ENCODE data around the gene GPR158.

GPR158 gene

DNA sequence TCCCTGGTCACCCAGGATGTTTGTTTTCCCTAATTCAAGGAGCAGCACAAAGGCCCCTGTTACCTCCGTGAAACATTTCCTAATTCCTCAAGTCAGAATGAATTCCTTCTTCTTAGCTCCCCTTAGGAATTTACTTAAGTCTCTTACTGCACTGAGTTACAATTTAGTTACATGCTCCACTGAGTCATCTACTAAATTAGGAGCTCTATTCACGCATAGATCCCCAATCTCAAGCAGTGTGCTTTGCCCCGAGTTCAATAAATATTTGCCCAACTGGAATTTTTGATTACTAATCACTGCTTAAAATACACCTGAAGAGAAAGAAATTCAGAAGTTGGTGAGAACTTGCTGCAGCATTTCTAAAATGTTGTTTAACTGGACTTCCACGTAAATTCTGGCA is 429.8 kb downstream of the GPR158 start:
- no peak for DNase-seq

DNA sequence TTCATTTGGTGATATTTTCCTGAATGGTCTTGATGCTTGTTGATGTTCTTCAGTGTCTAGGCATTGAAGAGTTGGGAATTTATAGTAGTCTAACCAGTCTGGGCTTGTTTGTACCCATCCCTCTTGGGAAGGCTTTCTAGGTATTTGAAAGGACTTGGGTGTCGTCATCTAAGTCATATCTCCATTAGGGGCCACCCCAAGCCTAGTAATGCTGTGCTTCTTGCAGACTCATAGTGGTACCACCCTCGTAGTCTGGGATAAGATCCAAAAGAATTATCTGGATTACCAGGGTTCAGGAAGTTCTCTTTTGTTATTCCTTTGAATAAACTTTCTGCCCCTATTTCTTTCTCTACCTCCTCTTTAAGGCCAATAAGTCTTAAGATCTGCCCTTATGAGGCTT is 439.9 kb downstream of the GPR158 start:
- no peak for DNase-seq

DNA sequence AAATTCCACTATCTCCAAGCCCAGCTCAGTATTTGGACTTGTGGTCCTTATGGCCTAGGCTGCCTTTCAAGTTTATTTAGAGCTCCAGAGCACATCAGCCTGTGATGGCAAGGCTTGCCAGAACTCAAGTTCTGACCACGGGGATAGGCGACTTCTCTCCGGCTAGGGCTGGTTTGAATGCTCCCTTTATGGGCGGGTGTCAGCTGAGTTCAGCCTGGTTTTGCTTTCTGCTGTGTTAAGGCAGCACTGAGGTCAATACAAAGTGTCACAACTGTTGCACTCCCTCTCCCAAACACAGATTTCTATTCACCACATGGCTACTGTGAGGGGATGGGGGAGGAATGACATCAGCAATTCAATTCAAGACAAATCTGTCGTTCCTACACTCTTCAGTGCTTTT is 441.1 kb downstream of the GPR158 start:
- no peak for DNase-seq

DNA sequence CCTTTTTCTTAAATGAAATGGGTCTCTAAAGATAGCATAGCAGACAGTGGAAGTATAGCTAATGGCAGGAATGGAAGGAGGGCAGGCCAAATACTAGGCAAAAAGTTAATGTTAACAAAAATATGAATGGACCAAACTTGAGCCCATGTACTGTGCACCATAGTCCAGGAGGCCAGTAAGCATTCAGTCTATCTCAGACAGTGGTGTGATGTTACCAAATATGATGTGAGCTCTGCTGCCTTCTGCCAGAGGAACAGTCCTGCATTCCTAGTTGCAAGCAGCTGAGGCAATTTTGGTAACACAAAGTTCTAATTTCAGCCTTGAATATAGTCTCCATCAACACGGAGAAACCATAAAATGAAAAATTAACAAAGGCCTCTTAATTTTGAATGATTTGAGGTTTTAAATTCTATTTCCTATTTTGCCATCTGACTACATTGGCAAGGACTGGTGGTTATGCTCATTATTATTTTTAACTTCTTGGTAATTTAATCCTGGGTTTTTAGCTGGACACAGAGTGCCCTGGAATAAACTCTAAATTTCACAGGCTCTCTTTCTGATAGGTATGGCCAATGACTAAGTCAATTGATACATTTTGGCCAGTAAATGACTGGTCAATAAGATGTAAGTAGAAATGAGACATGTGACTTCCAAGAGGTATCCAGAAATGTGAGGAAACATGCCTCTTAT is 442.2 kb downstream of the GPR158 start:
- no peak for DNase-seq

DNA sequence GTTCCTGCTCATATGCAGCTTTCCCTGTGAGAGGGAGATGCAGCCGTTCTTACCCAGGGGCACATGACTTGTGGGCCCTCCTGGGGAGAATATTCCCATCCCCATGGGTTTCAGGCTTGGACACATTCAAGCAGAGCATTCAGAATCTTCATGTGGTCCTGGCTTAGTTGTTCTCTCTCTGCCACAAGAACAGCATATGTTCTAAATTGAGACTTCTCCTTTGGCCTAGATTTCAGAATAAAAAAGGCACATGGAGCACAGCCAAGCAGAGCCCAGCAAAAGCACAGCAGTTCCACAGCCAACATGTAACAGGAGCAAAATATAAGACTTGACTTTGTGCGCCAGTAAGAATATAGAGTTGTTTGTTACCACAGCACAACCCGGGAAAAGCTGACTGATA is 452.8 kb downstream of the GPR158 start:
- DNase-seq: no peak

DNA sequence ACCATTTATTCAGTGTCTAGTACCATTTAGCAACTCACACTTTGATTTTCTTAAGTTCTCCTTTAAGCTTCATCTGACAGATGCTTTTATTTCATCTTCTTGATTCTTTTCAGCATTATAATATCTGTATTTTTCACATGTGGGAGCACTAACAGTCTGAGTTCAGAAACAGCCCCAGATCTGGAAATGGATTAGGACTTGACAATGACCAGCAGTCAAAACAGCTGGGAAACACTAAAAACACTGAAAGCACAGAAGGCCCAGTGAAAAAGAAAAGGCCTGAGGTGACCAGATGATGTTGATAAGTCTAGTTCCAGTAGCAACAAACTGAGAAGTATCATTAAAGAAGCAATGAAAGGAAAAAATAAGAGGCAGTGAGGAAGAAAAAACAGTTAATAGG is 454.5 kb downstream of the GPR158 start:
- no peak for DNase-seq

DNA sequence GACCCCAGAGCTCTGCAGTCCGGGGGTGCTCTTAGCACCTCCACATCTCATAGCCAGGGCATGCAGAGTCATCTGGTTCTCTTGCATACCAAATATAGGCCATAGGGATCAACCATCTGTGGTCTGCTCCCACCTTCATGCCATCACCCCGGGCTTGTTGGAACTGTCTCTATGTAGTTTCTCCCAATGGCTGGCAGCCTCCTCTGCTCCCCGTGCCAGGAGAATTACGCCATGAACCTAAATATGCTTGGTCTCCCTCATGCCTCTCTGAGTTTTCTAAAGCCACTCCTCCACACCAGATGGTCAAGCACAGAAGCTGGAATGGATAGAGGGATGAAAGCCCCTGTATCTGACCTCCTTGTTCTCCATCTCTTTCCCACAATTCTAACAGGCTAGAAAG is 456.7 kb downstream of the GPR158 start:
- DNase-seq: no peak

DNA sequence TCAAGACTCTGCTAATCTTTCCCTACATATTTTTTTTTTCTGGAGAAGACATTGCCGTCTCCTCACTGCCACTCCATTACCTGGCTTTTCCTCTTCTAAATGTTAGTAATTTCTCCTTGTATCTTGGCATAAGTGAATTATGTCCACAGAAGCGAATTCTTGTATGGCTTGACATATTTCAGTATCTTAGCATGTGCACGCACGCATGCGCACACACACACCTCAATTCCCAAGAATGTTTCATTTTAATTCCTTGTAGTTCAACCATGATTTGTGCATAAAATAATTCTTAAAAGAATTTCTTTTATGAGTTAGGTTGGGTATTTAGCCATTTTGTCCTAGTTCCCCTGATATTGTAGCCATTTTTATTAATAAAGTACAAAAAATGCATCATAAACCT is 458.0 kb downstream of the GPR158 start:
- no peak for DNase-seq

DNA sequence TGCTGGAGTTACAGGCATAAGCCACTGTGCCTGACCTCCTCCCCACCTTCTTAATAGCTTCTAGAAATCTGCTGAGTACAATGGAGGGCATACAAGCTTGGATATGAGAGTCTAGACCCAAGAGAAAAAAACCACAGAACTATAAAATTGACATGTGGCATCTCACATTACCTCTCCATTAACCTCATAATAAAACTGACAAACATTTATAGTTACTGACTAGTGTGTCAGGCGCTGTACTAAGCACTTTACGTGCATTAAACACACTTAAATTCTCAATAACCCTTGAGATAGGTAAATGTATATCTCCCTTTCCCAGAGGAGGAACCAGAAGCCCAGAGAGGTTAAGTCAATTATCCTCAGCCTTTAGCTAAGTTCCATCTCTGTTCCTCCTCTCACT is 458.7 kb downstream of the GPR158 start:
- DNase-seq: no peak

DNA sequence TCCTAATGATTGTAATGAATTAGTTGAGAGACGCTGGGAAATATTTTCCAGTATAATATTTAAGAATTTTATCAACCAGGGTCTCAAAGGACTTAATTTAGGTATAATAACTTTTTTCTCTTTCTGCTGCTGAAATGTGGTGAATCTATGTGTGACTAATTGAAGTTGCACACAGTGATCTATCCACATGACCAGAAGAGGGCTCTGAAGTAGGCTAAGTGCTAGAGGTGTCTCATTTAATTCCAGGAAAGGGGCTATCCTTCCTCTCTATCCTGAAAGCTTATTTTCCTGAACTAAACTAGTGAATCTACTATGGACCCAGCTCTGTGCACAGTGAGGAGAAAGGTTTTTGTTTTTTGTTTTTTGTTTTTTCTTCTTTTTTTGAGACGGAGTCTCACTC is 464.8 kb downstream of the GPR158 start:
- no peak for DNase-seq

DNA sequence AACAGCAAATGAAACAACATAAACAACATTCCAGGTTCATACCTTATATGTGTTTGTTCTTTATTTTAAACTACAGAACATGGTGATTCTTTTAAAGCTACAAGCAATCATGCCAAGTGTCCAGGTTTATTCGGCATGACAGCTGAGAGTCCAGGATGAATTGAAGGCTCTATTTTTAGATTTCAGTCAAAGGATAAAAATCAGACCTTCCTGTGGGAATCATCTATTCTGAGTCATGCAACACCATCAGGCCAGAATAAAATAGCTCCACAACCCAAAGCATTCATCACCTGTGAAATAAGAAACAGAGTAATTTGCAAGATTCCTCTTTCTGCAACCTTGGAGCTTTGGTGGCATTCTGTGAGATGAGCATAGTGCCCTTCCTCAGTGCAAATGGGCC is 466.8 kb downstream of the GPR158 start:
- no peak for DNase-seq

DNA sequence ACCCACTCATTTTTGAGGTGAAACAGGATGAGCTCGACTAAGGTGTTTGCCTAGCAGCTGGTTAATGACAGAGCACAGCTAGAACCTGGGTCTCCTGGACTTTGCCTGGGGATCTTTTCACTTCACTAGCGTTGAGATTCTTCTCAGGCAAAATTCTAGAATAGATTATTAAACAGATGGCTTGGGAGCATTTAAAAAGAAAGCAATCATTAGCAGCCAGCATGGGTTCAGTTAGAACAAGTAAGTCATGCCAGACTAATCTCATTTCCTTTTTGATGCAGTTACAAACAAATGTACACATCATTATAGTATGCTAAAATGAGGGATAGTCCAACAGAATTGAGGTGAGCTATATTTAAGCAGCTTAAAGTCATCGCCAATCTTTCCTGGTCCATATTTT is 467.9 kb downstream of the GPR158 start:
- no peak for DNase-seq

DNA sequence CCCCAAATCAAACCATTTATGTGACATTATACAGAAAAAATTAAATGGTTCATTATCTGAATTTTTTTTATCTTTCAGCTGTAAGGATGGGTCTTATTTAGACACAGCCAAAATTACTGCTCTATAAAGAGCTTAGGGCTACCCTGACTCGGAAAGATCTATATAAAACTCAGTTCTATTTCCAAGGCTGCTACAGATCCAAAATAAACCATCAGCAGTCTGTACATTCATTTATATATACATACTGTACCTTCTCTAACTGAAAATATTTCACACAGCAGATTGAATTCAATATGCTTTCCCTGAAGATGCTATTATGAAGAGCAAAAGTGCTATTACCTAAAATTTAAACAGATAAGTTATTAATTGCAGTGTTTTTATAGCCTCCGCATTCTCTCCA is 471.6 kb downstream of the GPR158 start:
- no peak for DNase-seq

DNA sequence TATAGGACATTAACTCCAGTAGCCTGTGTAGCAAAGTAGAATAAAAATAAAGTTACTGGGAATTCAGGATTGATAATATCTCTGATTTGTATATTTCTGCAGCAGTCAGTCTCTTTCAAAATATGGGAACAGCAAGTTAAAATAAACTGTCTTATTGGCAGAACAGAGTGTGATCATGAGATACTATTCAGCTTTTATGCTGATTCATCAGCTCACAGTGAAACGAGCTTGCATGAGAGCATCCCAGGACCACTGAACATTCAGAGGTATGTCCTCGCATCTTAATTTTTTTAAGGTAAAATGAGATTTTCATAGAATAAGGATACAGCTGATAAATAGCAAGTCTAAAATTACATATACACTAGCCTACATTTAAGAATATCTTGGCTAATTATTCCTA is 476.7 kb downstream of the GPR158 start:
- DNase-seq: no peak

Data from stimulated activated CD4-positive, alpha-beta T cell treated with anti-CD3 and anti-CD28 coated beads, Interleukin-4, amount 100 ng/mL, for 4 hours (primary cell).